CD14-positive monocyte (primary cell): ENCODE results near the gene RALGDS. TPM values are rescaled to one million over a fixed set of nuclear protein-coding genes. Genes with fewer than 3 reads are reported as not detected.
A peak's percentile ranks its signal among the peaks of the same experiment; 100 is the strongest.

ENCODE experiments used
- DNase-seq, 3 donors: peaks; one replicate each; pipeline ENCODE4 v3.0.0-alpha.2; 2011 to 2022
- H2AFZ ChIP-seq: 2 replicates; pipeline ENCODE4 v1.6.0; 2012; ENCODE audit warnings: mild to moderate bottlenecking, low read depth, low read length, inconsistent platforms; ENCODE audit not compliant: insufficient read depth, poor library complexity, severe bottlenecking
- H3K27ac ChIP-seq, 2 donors: 1 replicate in 1 of 2; 2 replicates in 1 of 2; pipeline ENCODE4 v1.5.1; 2012 to 2013; ENCODE audit warnings: low read length in 2 of 2, control low read depth in 1 of 2, inconsistent platforms in 1 of 2, low read depth in 1 of 2, mild to moderate bottlenecking in 1 of 2
- H3K27me3 ChIP-seq, 2 donors: one replicate each; pipeline versions ENCODE4 v1.6.0 to v1.6.1; 2011 to 2013; ENCODE audit warnings: low read length in 2 of 2; ENCODE audit not compliant: control insufficient read depth in 2 of 2, insufficient read depth in 2 of 2
- H3K36me3 ChIP-seq, 2 donors: replicated peaks in 1 of 2; 1 replicate in 1 of 2; 2 replicates in 1 of 2; pipeline versions ENCODE4 v1.5.1 to v1.6.1; 2012 to 2013; ENCODE audit warnings: low read length in 2 of 2, control low read depth in 1 of 2, inconsistent platforms in 1 of 2, mild to moderate bottlenecking in 1 of 2; ENCODE audit not compliant: insufficient read depth in 2 of 2, control insufficient read depth in 1 of 2
- H3K4me1 ChIP-seq, 2 donors: 1 replicate in 1 of 2; 2 replicates in 1 of 2; pipeline versions ENCODE4 v1.5.1 to v1.6.1; 2012 to 2013; ENCODE audit warnings: low read length in 2 of 2, control low read depth in 1 of 2, inconsistent platforms in 1 of 2, mild to moderate bottlenecking in 1 of 2, moderate library complexity in 1 of 2; ENCODE audit not compliant: insufficient read depth in 2 of 2, control insufficient read depth in 1 of 2
- H3K4me2 ChIP-seq: replicated peaks from 2 replicates; pipeline ENCODE3; 2012; ENCODE audit warnings: low read length, moderate library complexity, mild to moderate bottlenecking; ENCODE audit not compliant: poor library complexity, severe bottlenecking; ENCODE audit errors: extremely low read depth
- H3K4me3 ChIP-seq, 3 experiments: fragments of 200-600 bp in 1 of 3; sonication (generic) in 1 of 3; replicated peaks in 1 of 3; 1 replicate in 2 of 3; 2 replicates in 1 of 3; pipeline ENCODE4 v1.5.1; 2011 to 2013; ENCODE audit warnings: low read length in 3 of 3, mild to moderate bottlenecking in 3 of 3, control low read depth in 2 of 3, low read depth in 2 of 3, inconsistent platforms in 1 of 3, moderate library complexity in 1 of 3
- H3K79me2 ChIP-seq: 2 replicates; pipeline ENCODE4 v1.6.0; 2012; ENCODE audit warnings: mild to moderate bottlenecking, control low read depth, inconsistent platforms, low read length, moderate library complexity; ENCODE audit not compliant: insufficient read depth
- H3K9ac ChIP-seq: 2 replicates; pipeline ENCODE4 v1.6.0; 2017; ENCODE audit warnings: low read length, mild to moderate bottlenecking; ENCODE audit not compliant: insufficient read depth, poor library complexity, severe bottlenecking
- H3K9me3 ChIP-seq, 2 donors: replicated peaks in 1 of 2; 1 replicate in 1 of 2; 2 replicates in 1 of 2; pipeline versions ENCODE4 v1.5.1 to v1.6.1; 2012 to 2013; ENCODE audit warnings: low read length in 2 of 2, control low read depth in 1 of 2; ENCODE audit not compliant: control insufficient read depth in 1 of 2, insufficient read depth in 1 of 2
- H4K20me1 ChIP-seq: 2 replicates; pipeline ENCODE4 v1.6.0; 2012; ENCODE audit warnings: mild to moderate bottlenecking, low read length, control low read depth, moderate library complexity; ENCODE audit not compliant: insufficient read depth
- H3K27ac Mint-ChIP-seq, 7 donors: one replicate each; pipeline ENCODE4 v1.8.0; 2020; ENCODE audit warnings: mild to moderate bottlenecking in 7 of 7, mixed read lengths in 7 of 7, moderate library complexity in 6 of 7, inconsistent platforms in 2 of 7
- H3K27me3 Mint-ChIP-seq, 3 donors: one replicate each; pipeline ENCODE4 v1.8.0; 2021 to 2022; ENCODE audit warnings: low read depth in 3 of 3, mild to moderate bottlenecking in 3 of 3, mixed read lengths in 3 of 3, moderate library complexity in 3 of 3, inconsistent platforms in 1 of 3
- H3K36me3 Mint-ChIP-seq, 2 donors: one replicate each; pipeline ENCODE4 v1.8.0; 2020; ENCODE audit warnings: mixed read lengths in 2 of 2, inconsistent platforms in 1 of 2, mild to moderate bottlenecking in 1 of 2
- H3K4me1 Mint-ChIP-seq: one replicate; pipeline ENCODE4 v1.8.0; 2020; ENCODE audit warnings: mild to moderate bottlenecking, mixed read lengths
- H3K4me3 Mint-ChIP-seq, 2 donors: one replicate each; pipeline ENCODE4 v1.8.0; 2020; ENCODE audit warnings: mild to moderate bottlenecking in 2 of 2, mixed read lengths in 2 of 2, moderate library complexity in 1 of 2
- H3K9me3 Mint-ChIP-seq, 7 donors: one replicate each; pipeline ENCODE4 v1.8.0; 2020 to 2022; ENCODE audit warnings: mixed read lengths in 7 of 7, mild to moderate bottlenecking in 6 of 7, moderate library complexity in 6 of 7, inconsistent platforms in 2 of 7
- CTCF ChIP-seq: fragments of 200-600 bp; IDR thresholded peaks from one replicate; pipeline ENCODE4 v1.8.0; 2022; ENCODE audit warnings: antibody characterized with exemption, mild to moderate bottlenecking
- WGBS: methylation state at CpG from one replicate; pipeline ENCODE4 v1.1.5; 2013; ENCODE audit warnings: missing lambda C conversion rate; ENCODE audit not compliant: insufficient coverage; 5-methylcytosine and 5-hydroxymethylcytosine counted together
- intact Hi-C, 2 donors: fragments of 100-400 bp; cut with micrococcal nuclease; formaldehyde crosslinking; loops; one replicate each; pipeline versions ENCODE4 v1.15.0 to v1.15.1; 2023
- polyA plus RNA-seq, 3 donors: library from polyadenylated mRNA; depleted of rRNA in 1 of 3; unstranded in 2 of 3; stranded (reverse) in 1 of 3; fragments of 300-500 nt in 2 of 3; fragments of >200 nt in 1 of 3; fragmentation: Illumina TruSeq in 2 of 3; gene quantifications; 1 replicate in 2 of 3; 2 replicates in 1 of 3; pipeline ENCODE4 v1.2.3, GENCODE V29; 2012 to 2021

Gene RALGDS
- polyA plus RNA-seq, 3 donors: 3.5 to 63.8 (median 4.2) TPM

GRCh38 chr9:133162861-133163503, 41.9 kb upstream of the RALGDS start:
- H3K9ac ChIP-seq: peak overlapping the region; percentile 89
- peak overlapping the region in 1 of 2 donors; percentile 89 for H3K27ac ChIP-seq
- peak overlapping the region; percentile 81 to 89 for H3K4me3 Mint-ChIP-seq
- no peaks in the 10 kb centered on the region for H3K9me3 Mint-ChIP-seq
- H2AFZ ChIP-seq: peak overlapping the region; percentile 92
- H3K9me3 ChIP-seq: no peaks in the 10 kb centered on the region
- H3K79me2 ChIP-seq: peaks cover 9% of the 10 kb centered on the region
- peak overlapping the region in 1 of 7 donors; percentile 25 for H3K27ac Mint-ChIP-seq
- H3K36me3 Mint-ChIP-seq: peaks cover 28 to 37% of the 10 kb centered on the region in 2 donors
- H3K4me1 Mint-ChIP-seq: peaks cover 30% of the 10 kb centered on the region
- H3K4me1 ChIP-seq: peaks cover 32 to 38% of the 10 kb centered on the region in 2 donors
- peak overlapping the region; percentile 70 to 96 (median 87) for H3K4me3 ChIP-seq
- no peak for TF ChIP-seq CTCF
- intact Hi-C loops: loop anchor here in 1 of 2 donors (2.0 kb wide), 1 partner anchor 14 kb away; no protein-coding TSS in a partner anchor
- H3K36me3 ChIP-seq: peaks cover 17 to 27% of the 10 kb centered on the region in 2 donors
- H3K27me3 Mint-ChIP-seq: peaks cover 4 to 26% (median 13%) of the 10 kb centered on the region in 3 donors
- H3K4me2 ChIP-seq: peak overlapping the region; percentile 88
- peaks cover 0 to 6% of the 10 kb centered on the region in 2 donors for H3K27me3 ChIP-seq
- no peak for DNase-seq
- H4K20me1 ChIP-seq: peaks cover 48% of the 10 kb centered on the region
- WGBS: 63% methylated on average over 51 of the region's 54 CpGs

GRCh38 chr9:133161547-133161950, 40.5 kb upstream of the RALGDS start:
- Histone ChIP-seq H4K20me1 (peaks cover 51% of the 10 kb centered on the region), H3K9me3 (no peaks in the 10 kb centered on the region), H3K79me2 (peaks cover 9% of the 10 kb centered on the region), H2AFZ (no peak overlapping the region), H3K4me3 (no peak overlapping the region), H3K27me3 (peaks cover 0 to 6% of the 10 kb centered on the region in 2 donors), H3K9ac (no peak overlapping the region), H3K4me1 (peaks cover 32 to 38% of the 10 kb centered on the region in 2 donors), H3K27ac (no peak overlapping the region), H3K36me3 (peaks cover 20 to 39% of the 10 kb centered on the region in 2 donors), H3K4me2 (no peak overlapping the region)
- peak overlapping the region; percentile 28 to 42 for H3K4me3 Mint-ChIP-seq
- peaks cover 30% of the 10 kb centered on the region for H3K4me1 Mint-ChIP-seq
- TF ChIP-seq CTCF: no peak
- H3K27ac Mint-ChIP-seq: peak overlapping the region in 1 of 7 donors; percentile 36
- DNase-seq: no peak
- H3K36me3 Mint-ChIP-seq: peaks cover 35 to 51% of the 10 kb centered on the region in 2 donors
- H3K27me3 Mint-ChIP-seq: peaks cover 0 to 26% (median 10%) of the 10 kb centered on the region in 3 donors
- H3K9me3 Mint-ChIP-seq: no peaks in the 10 kb centered on the region
- intact Hi-C loops: no loop called here
- WGBS: 88% methylated on average over 4 of the region's 4 CpGs
